HCT116 (cell line): Measurements from ENCODE around the gene CALML6.

Experiments used
- ELF1 ChIP-seq: IDR thresholded peaks from 2 replicates; pipeline ENCODE4 v1.6.1; 2012; ENCODE audit warnings: low read depth, borderline replicate concordance
- EZH2 ChIP-seq: fragments of 200-600 bp; sonication (generic); IDR thresholded peaks from 2 replicates; pipeline ENCODE4 v1.6.1; 2017; ENCODE audit warnings: antibody characterized with exemption, mixed run types
- EZH2phosphoT487 ChIP-seq: fragments of 200-600 bp; IDR thresholded peaks from 2 replicates; pipeline ENCODE4 v1.6.1; 2018; ENCODE audit warnings: antibody characterized with exemption, borderline replicate concordance
- POLR2A ChIP-seq: IDR thresholded peaks from 2 replicates; pipeline ENCODE4 v1.7.0; 2011; ENCODE audit warnings: borderline replicate concordance; ENCODE audit not compliant: insufficient read depth, insufficient read length; ENCODE audit errors: extremely low read depth
- POLR2AphosphoS5 ChIP-seq: IDR thresholded peaks from 2 replicates; pipeline ENCODE4 v1.6.1; 2011; ENCODE audit warnings: mild to moderate bottlenecking, low read depth, low read length, moderate library complexity
- REST ChIP-seq: IDR thresholded peaks from 2 replicates; pipeline ENCODE4 v1.6.1; 2012; ENCODE audit warnings: low read depth
- SP1 ChIP-seq: IDR thresholded peaks from 2 replicates; pipeline ENCODE4 v1.6.1; 2012; ENCODE audit warnings: low read depth
- ZFX ChIP-seq: fragments of 450-650 bp; IDR thresholded peaks from 2 replicates; pipeline ENCODE4 v1.6.1; 2017
- ZNF274 ChIP-seq: fragments of 200-500 bp; sonication (Bioruptor generic); IDR thresholded peaks from 2 replicates; pipeline ENCODE4 v1.6.1; 2014; ENCODE audit warnings: mild to moderate bottlenecking, low read depth, low read length, inconsistent platforms
- TF ChIP-seq, protein P1 (sequence below), 3 experiments: fragments of 200-600 bp in 1 of 3; sonication (generic) in 1 of 3; IDR thresholded peaks in 2 of 3; conservative IDR thresholded peaks in 1 of 3; 2 replicates each; pipeline ENCODE4 v1.5.1; 2012 to 2017; ENCODE audit warnings: low read depth in 2 of 3, low read length in 2 of 3, antibody characterized with exemption in 1 of 3, borderline replicate concordance in 1 of 3, control low read depth in 1 of 3, mild to moderate bottlenecking in 1 of 3, mixed read lengths in 1 of 3, mixed run types in 1 of 3, moderate library complexity in 1 of 3; ENCODE audit not compliant: insufficient read depth in 1 of 3

- TF ChIP-seq, protein P1, sequence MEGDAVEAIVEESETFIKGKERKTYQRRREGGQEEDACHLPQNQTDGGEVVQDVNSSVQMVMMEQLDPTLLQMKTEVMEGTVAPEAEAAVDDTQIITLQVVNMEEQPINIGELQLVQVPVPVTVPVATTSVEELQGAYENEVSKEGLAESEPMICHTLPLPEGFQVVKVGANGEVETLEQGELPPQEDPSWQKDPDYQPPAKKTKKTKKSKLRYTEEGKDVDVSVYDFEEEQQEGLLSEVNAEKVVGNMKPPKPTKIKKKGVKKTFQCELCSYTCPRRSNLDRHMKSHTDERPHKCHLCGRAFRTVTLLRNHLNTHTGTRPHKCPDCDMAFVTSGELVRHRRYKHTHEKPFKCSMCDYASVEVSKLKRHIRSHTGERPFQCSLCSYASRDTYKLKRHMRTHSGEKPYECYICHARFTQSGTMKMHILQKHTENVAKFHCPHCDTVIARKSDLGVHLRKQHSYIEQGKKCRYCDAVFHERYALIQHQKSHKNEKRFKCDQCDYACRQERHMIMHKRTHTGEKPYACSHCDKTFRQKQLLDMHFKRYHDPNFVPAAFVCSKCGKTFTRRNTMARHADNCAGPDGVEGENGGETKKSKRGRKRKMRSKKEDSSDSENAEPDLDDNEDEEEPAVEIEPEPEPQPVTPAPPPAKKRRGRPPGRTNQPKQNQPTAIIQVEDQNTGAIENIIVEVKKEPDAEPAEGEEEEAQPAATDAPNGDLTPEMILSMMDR (IDR thresholded peaks at IDR 0.05 in 2 of 3, conservative IDR thresholded peaks at IDR 0.05 in 1 of 3; ENCODE audit: borderline replicate concordance in 1 of 3, insufficient read depth in 1 of 3, low read depth in 2 of 3, low read length in 2 of 3) = no peak
- TF ChIP-seq POLR2AphosphoS5 = no peak
- no peak for TF ChIP-seq ELF1
- TF ChIP-seq REST = no peak
- TF ChIP-seq EZH2phosphoT487 = no peak
- TF ChIP-seq POLR2A = no peak
- TF ChIP-seq ZNF274 = no peak
- no peak for TF ChIP-seq EZH2
- no peak for TF ChIP-seq SP1
- TF ChIP-seq ZFX = no peak
These were observed 40.6 kb downstream of the CALML6 start for GRCh38 chr1:1955621-1956094.
